Cerebellar nuclear complex (tissue), 1 donor: Measurements from ENCODE around the gene CARD6.
A peak's percentile ranks its signal among the peaks of the same experiment; 100 is the strongest.
"Not testable (repeated sequence)": the region's sequence is repeated elsewhere in the genome, so short reads cannot be mapped to it uniquely, and the experiment has no call there.

Experiments used
- DNase-seq, 2 experiments: peaks; one replicate each; lab custom pipeline; 2025; lab: John Stamatoyannopoulos, UW

The CARD6 gene

GRCh38 chr5:40841068-40841805 is at the start of gene CARD6:
Gene CARD6, plus strand, starts transcription at chr5:40841367. Its CDS starts 16 bp downstream, at chr5:40841383.
- no peak for DNase-seq

- no peak for DNase-seq
Measured at GRCh38 chr5:40791715-40792139, 49.4 kb upstream of the CARD6 start.

DNA sequence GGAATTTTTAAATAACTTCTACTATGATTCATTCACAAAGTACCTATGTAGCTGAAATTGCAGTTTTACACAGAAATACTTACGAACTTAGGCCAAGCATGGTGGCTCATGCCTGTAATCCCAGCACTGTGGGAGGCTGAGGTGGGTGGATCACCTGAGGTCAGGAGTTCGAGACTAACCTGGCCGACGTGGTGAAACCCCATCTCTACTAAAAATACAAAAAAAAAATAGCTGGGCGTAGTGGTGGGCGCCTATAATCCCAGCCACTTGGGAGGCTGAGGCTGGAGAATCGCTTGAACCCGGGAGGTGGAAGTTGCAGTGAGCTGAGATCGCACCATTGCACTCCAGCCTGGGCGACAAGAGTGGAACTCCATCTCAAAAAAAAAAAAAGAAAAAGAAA is 48.5 kb upstream of the CARD6 start:
- not testable (repeated sequence) for DNase-seq

GRCh38 chr5:40794340-40794739 is 46.8 kb upstream of the CARD6 start:
- DNase-seq, result not testable (repeated sequence)

- not testable (repeated sequence) for DNase-seq
Measured at GRCh38 chr5:40794877-40795276, 46.3 kb upstream of the CARD6 start.

GRCh38 chr5:40796487-40796889 is 44.7 kb upstream of the CARD6 start:
- no peak for DNase-seq

DNA sequence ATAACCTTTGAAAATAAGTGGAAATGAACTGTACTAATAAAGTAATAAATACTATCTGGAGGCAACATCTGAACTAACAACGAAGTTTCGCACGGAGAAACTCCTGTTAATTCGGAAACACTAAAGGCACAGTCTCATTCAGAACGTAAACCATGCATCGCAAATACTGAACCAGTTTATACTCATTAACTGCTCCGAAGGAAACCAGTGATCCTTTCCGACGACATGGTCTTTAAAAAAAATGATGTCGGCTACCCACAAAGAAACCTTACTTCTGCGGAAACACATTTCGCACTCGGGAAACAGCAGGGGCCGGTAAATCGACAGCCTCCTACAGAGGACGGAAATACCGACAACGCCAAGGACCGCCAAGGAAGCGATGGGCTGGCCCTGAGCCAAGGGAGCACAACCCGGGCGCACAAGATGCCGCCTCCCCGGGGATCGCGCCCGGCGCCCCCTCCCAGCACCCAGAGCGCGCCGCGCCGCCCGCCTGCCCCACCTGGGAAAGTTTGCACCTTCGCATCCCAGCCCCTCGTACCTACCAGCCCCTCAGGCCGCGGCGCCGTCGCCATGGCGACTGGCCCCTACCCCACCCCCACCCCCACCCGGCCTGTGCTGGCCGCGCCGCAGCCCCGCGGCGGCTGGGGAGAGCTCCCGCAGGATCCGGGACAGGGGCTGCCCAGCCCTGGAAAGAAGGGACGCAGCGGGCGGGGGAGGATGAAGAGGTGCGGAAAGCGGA is 43.7 kb upstream of the CARD6 start:
- DNase-seq, result no peak

DNA sequence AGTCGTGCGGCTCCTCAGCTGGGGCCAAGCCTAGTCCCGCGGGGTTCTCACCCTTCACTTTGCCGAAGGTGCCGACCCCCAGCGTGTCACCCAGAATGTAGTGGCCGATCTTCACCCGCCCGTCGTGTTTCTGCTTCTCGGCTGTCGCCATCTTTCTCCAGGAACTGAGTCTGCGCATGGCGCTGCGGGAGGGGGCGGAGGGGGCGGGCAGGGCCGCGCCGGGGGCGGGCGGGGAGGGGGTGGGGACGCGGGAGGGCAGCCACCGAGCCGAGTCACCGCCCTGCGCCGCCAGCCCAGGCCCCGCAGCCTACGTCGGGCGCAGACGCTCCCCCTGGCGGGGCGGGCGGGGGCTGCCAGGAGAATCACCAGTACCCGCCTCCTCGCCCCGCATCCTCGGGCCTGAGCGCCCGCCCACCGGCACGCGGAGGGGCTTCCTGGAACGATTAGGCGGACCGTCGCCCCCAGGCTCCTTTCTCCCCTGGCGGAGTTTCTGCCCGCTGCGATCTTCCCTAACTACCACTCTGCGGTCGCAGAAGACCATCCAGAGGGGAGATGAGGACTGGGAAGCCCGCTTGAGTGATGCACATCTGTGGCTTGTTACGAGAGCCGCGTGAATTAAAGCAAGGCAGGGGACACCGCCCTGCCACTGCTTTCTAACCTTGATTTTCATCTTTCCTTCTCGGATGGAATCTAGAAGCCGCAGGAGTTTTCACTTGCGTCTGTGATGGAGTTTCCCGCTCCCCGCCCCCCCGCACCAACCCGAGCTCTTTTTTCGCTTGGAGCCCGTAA is 43.0 kb upstream of the CARD6 start, which contains the start of gene PRKAA1:
PRKAA1 (minus strand) TSS at position 363 of the 789 bp plus-strand sequence; CDS start at position 178, 185 bp downstream.
- DNase-seq, result peak; percentile 39 to 55

DNA sequence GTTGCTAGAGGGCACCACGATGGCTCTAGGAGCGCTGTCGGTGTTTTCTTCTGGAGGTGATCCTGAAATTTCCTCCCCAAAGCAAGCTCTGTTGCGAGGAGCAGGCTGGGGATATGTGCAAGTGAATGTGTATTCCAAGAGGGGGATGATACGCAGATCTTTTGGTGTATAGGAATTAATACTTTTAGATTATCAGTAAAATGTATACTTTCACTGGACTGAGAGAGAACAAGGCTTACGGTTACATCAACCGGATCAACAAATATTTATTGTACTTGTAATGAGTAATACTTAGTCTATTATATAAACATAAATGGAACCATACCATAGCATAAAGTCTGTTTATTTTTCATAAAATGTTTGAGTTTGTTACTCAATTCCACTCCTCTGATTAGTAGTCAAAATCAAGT is 42.4 kb upstream of the CARD6 start:
- DNase-seq, result no peak

- no peak for DNase-seq
Measured at GRCh38 chr5:40799258-40799657, 41.9 kb upstream of the CARD6 start.

GRCh38 chr5:40801771-40802562 is 39.2 kb upstream of the CARD6 start:
- no peak for DNase-seq

- DNase-seq, result no peak
Measured at GRCh38 chr5:40812125-40812524, 29.0 kb upstream of the CARD6 start.

GRCh38 chr5:40813698-40814281 is 27.4 kb upstream of the CARD6 start:
- no peak for DNase-seq

DNA sequence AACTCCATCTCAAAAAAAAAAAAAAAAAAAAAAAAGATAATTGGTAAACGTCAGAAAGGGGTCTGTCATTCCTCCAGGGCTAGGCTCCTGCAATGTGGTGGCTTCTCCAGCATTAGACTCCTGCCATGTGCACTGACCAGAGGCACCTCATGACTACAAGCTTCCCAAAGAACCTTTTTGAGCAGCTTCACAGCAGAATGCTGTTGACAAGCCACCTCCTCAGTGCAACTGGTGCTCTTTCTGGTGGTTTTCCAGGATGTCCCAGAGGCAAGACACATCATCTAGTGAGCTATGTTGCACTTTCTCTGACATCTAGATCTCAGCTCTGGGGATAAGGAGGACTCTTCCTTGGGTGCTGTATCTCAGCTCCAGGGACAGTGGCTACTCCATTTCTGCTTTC is 17.7 kb upstream of the CARD6 start:
- no peak for DNase-seq

DNA sequence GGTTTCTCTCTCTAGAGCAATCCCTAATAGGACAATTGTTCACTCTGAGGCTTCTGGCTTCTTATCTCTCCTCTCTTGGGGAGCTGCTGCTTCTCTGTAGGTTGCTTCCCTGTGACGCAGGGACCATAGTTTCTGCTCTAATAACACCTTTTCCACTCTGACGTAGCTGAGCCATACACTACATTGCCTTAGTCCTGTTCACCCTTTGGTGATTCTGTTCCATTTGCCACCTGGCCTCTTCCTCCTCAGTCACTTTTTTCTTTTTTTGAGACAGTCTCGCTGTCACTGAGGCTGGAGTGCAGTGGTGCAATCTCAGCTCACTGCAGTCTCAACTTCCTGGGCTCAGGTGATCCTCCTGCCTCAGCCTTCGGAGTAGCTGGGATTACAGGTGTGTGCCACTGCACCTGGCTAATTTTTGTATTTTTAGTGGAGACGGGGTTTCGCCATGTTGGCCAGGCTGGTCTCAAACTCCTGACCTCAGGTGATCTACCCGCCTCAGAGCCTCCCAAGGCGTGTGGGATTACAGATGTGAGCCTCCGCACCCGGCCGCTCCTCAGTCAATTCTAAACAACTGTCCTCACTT is 15.6 kb upstream of the CARD6 start:
- not testable (repeated sequence) for DNase-seq

- no peak for DNase-seq
Measured at GRCh38 chr5:40826489-40827187, 14.5 kb upstream of the CARD6 start.

DNA sequence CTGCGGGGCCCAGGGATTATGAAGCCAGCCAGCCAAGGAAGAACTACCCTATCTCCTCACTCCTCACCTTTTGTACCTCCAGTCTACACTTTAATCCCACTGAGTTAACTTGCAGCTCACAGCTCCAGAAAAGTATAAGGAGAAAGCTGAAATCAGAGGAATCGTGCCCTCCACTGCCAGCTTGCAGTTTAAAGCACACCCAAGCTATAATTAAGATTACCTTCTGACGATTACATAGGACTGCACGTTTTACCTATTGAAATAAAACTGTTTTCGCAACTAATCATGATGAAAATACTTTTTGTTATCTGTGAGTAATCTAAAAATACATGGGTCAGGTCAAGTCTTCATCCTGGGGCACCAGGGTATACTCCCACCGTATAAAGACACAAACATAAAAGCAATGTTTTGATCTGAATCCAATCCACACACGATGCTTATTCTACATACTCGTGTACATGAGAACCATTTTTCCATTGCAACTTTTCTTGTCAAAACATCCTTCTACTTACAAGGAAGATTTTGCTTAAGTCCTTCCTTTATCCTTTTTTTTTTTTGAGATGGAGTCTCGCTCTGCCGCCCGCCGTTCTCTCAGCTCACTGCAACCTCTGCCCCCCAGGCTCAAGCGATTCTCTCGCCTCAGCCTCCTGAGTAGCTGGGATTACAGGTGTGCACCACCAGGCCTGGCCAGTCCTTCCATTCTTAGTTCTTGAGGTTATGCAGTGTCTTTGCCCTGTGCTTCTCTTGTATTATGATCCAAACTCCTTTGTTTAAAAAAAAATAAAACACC is 13.8 kb upstream of the CARD6 start:
- DNase-seq, result no peak

GRCh38 chr5:40828021-40828631 is 13.0 kb upstream of the CARD6 start:
- DNase-seq, result no peak
